Measurements from ENCODE around the gene PRSS23.
A peak's percentile ranks its signal among the peaks of the same experiment; 100 is the strongest.
"Not testable (repeated sequence)": the region's sequence is repeated elsewhere in the genome, so short reads cannot be mapped to it uniquely, and the experiment has no call there.

PRSS23 gene

GRCh38 chr11:86812981-86813380, 12.6 kb downstream of the PRSS23 start:
- DNase-seq (ENCODE audit: low spot score), result no peak
- no peak for TF ChIP-seq CTCF (IDR thresholded peaks at IDR 0.05; ENCODE audit: extremely low read depth, missing control alignments)

- DNase-seq (ENCODE audit: low spot score), result no peak
- no peak for TF ChIP-seq CTCF (IDR thresholded peaks at IDR 0.05; ENCODE audit: extremely low read depth, missing control alignments)
Observed at GRCh38 chr11:86814775-86815174, 14.4 kb downstream of the PRSS23 start.

- DNase-seq (ENCODE audit: low spot score), result no peak
- no peak for TF ChIP-seq CTCF (IDR thresholded peaks at IDR 0.05; ENCODE audit: extremely low read depth, missing control alignments)
Observed at GRCh38 chr11:86815726-86816125, 15.4 kb downstream of the PRSS23 start.

- DNase-seq (ENCODE audit: low spot score), result no peak
- no peak for TF ChIP-seq CTCF (IDR thresholded peaks at IDR 0.05; ENCODE audit: extremely low read depth, missing control alignments)
Observed at GRCh38 chr11:86816251-86816726, 15.9 kb downstream of the PRSS23 start.

GRCh38 chr11:86818462-86819192, 18.3 kb downstream of the PRSS23 start:
- peak; percentile 55 for DNase-seq (ENCODE audit: low spot score)
- peak; percentile 42 for TF ChIP-seq CTCF (IDR thresholded peaks at IDR 0.05; ENCODE audit: extremely low read depth, missing control alignments)

GRCh38 chr11:86824139-86824538, 23.8 kb downstream of the PRSS23 start:
- DNase-seq (ENCODE audit: low spot score), result not testable (repeated sequence)

- not testable (repeated sequence) for DNase-seq (ENCODE audit: low spot score)
Observed at GRCh38 chr11:86834376-86834775, 34.0 kb downstream of the PRSS23 start.

GRCh38 chr11:86844762-86845508, 44.6 kb downstream of the PRSS23 start:
- DNase-seq (ENCODE audit: low spot score), result not testable (repeated sequence)

- TF ChIP-seq CTCF (IDR thresholded peaks at IDR 0.05; ENCODE audit: extremely low read depth, missing control alignments), result no peak
- DNase-seq (ENCODE audit: low spot score), result no peak
Observed at GRCh38 chr11:86848132-86848531, 47.8 kb downstream of the PRSS23 start.
